Panc1 (cell line): ENCODE data around the gene GPR180. TPM values are rescaled to one million over a fixed set of nuclear protein-coding genes. Genes with fewer than 3 reads are reported as not detected.

Experiments used
- ATAC-seq: fragments of 200-7000 bp; cut with Tn5 transposase; 2 replicates; pipeline ENCODE4 v1.9.1; 2020; ENCODE audit warnings: mild to moderate bottlenecking, moderate library complexity
- BruUV-seq: library from RNA; stranded (reverse); fragments of 400-500 nt; replicated peaks from 2 replicates; lab custom pipeline; 2021; lab: Mats Ljungman, UMichigan
- CTCF ChIA-PET: fragments of 300-600 bp; sonication (Branson Sonifier 250); formaldehyde crosslinking; loops from one replicate; lab custom pipeline; 2022; ENCODE audit warnings: antibody characterized with exemption; lab: Charles Lee
- POLR2A ChIA-PET: fragments of 300-600 bp; sonication (Branson Sonifier 250); formaldehyde crosslinking; loops from one replicate; lab custom pipeline; 2022; ENCODE audit warnings: antibody characterized with exemption; lab: Charles Lee
- DNase-seq: peaks from one replicate; pipeline ENCODE4 v3.0.0-alpha.2; 2010; ENCODE audit warnings: low read depth, low spot score
- H3K27ac ChIP-seq: 2 replicates; pipeline ENCODE4 v1.5.1; 2011; ENCODE audit warnings: mild to moderate bottlenecking, low read length, inconsistent platforms
- H3K27me3 ChIP-seq: fragments of 200-500 bp; sonication (Bioruptor generic); 2 replicates; pipeline ENCODE4 v1.6.0; 2014; ENCODE audit warnings: low read length, inconsistent platforms; ENCODE audit not compliant: control insufficient read depth, insufficient read depth
- H3K36me3 ChIP-seq: fragments of 200-500 bp; sonication (Bioruptor generic); 2 replicates; pipeline ENCODE4 v1.5.1; 2014; ENCODE audit warnings: inconsistent platforms, mild to moderate bottlenecking, low read length, moderate library complexity; ENCODE audit not compliant: control insufficient read depth, insufficient read depth
- H3K4me1 ChIP-seq: 2 replicates; pipeline ENCODE4 v1.5.1; 2011; ENCODE audit warnings: inconsistent platforms, mild to moderate bottlenecking, low read length, moderate library complexity; ENCODE audit not compliant: control insufficient read depth, insufficient read depth
- H3K4me3 ChIP-seq, 2 experiments: 2 replicates each; pipeline ENCODE4 v1.5.1; 2011 to 2012; ENCODE audit warnings: low read depth in 2 of 2, low read length in 2 of 2, mild to moderate bottlenecking in 2 of 2, inconsistent platforms in 1 of 2, moderate library complexity in 1 of 2
- H3K9me3 ChIP-seq: fragments of 200-500 bp; sonication (Bioruptor generic); 2 replicates; pipeline ENCODE4 v1.5.1; 2014; ENCODE audit warnings: low read depth, mild to moderate bottlenecking, inconsistent platforms, low read length, moderate library complexity; ENCODE audit not compliant: control insufficient read depth, insufficient read depth
- POLR2AphosphoS5 ChIP-seq: IDR thresholded peaks from 2 replicates; pipeline ENCODE4 v1.6.1; 2012; ENCODE audit warnings: mild to moderate bottlenecking, low read depth, low read length, moderate library complexity
- REST ChIP-seq, 2 experiments: IDR thresholded peaks; 2 replicates each; pipeline ENCODE4 v1.6.1; 2011 to 2012; ENCODE audit warnings: low read depth in 2 of 2, control low read depth in 1 of 2, low read length in 1 of 2, mild to moderate bottlenecking in 1 of 2, moderate library complexity in 1 of 2; ENCODE audit not compliant: insufficient read depth in 1 of 2
- SIN3A ChIP-seq: IDR thresholded peaks from 2 replicates; pipeline ENCODE4 v1.6.1; 2012; ENCODE audit warnings: low read depth, mild to moderate bottlenecking, low read length, moderate library complexity, borderline replicate concordance; ENCODE audit not compliant: insufficient read depth
- TCF7L2 ChIP-seq: IDR thresholded peaks from 2 replicates; pipeline ENCODE4 v1.6.1; 2011; ENCODE audit warnings: mild to moderate bottlenecking, low read depth, low read length, inconsistent platforms
- in situ Hi-C: cut with HindIII; loops from 2 replicates; pipeline ENCODE4 v1.10.0; 2016; ENCODE audit warnings: low sequenced_read_pairs, low pct_unique_long_range_greater_than_20kb
- intact Hi-C: fragments of 100-400 bp; cut with micrococcal nuclease; formaldehyde crosslinking; loops from one replicate; pipeline ENCODE4 v1.10.0; 2022; ENCODE audit not compliant: unreplicated experiment
- total RNA-seq: library from RNA; stranded (reverse); gene quantifications from one replicate; pipeline ENCODE4 v1.2.1, GENCODE V29; 2021; ENCODE audit not compliant: unreplicated experiment
- TF ChIP-seq, protein P1 (sequence below): fragments of 450-650 bp; IDR thresholded peaks from 2 replicates; pipeline ENCODE4 v1.5.1; 2017; ENCODE audit warnings: mild to moderate bottlenecking

Gene GPR180
- total RNA-seq, 1 experiment from 2014 or later = 7.1 TPM

DNA sequence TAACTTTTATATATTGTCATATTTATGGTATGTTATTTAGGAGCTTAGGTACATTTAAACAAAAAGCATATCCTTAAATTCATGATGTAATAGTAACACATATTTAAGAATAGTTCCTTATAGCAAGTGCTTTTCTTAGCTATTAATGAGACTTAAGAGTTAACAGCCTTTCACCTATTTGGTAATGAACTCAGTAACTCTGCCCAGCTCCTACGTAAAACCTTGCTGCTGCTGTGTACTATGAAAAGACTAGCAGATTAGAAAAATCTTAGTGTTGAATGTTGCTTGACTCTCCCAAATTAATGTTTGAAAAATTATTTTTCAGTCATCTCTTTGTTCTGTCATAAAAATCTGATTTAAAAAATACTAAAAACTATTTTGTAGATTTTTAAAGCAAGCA lies 6.9 kb downstream of the GPR180 start:
- in situ Hi-C loops = no loop called here
- H3K27me3 ChIP-seq = no peaks in the 10 kb centered on the region
- TF ChIP-seq REST (IDR thresholded peaks at IDR 0.05; ENCODE audit: insufficient read depth in 1 of 2, low read depth in 2 of 2, low read length in 1 of 2) (no peak), SIN3A (no peak), POLR2AphosphoS5 (no peak), TCF7L2 (no peak)
- TF ChIP-seq, protein P1, sequence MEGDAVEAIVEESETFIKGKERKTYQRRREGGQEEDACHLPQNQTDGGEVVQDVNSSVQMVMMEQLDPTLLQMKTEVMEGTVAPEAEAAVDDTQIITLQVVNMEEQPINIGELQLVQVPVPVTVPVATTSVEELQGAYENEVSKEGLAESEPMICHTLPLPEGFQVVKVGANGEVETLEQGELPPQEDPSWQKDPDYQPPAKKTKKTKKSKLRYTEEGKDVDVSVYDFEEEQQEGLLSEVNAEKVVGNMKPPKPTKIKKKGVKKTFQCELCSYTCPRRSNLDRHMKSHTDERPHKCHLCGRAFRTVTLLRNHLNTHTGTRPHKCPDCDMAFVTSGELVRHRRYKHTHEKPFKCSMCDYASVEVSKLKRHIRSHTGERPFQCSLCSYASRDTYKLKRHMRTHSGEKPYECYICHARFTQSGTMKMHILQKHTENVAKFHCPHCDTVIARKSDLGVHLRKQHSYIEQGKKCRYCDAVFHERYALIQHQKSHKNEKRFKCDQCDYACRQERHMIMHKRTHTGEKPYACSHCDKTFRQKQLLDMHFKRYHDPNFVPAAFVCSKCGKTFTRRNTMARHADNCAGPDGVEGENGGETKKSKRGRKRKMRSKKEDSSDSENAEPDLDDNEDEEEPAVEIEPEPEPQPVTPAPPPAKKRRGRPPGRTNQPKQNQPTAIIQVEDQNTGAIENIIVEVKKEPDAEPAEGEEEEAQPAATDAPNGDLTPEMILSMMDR = no peak
- DNase-seq = no peak
- no peaks in the 10 kb centered on the region for H3K9me3 ChIP-seq
- ChIA-PET POLR2A (no interaction called here), CTCF (no interaction called here)
- intact Hi-C loops = no loop called here
- H3K4me3 ChIP-seq = no peak overlapping the region
- H3K36me3 ChIP-seq = peaks cover 41% of the 10 kb centered on the region
- H3K4me1 ChIP-seq = no peaks in the 10 kb centered on the region
- no TSS peak for BruUV-seq
- no peak for ATAC-seq
- H3K27ac ChIP-seq = no peak overlapping the region

- in situ Hi-C loops = no loop called here
- POLR2A ChIA-PET = no interaction called here
Observed at GRCh38 chr13:94609196-94609595, 7.5 kb downstream of the GPR180 start.

More at GRCh38 chr13:94609196-94609595, 7.5 kb downstream of the GPR180 start:
- no peak for ATAC-seq
- Histone ChIP-seq H3K9me3 (no peaks in the 10 kb centered on the region), H3K4me3 (no peak overlapping the region), H3K4me1 (no peaks in the 10 kb centered on the region), H3K36me3 (peaks cover 41% of the 10 kb centered on the region), H3K27me3 (no peaks in the 10 kb centered on the region), H3K27ac (no peak overlapping the region)
- BruUV-seq = no TSS peak
- CTCF ChIA-PET = no interaction called here
- intact Hi-C loops = no loop called here
- TF ChIP-seq, protein P1 = no peak
- TF ChIP-seq POLR2AphosphoS5 (no peak), TCF7L2 (no peak), SIN3A (no peak), REST (IDR thresholded peaks at IDR 0.05; ENCODE audit: insufficient read depth in 1 of 2, low read depth in 2 of 2, low read length in 1 of 2) (no peak)
- DNase-seq = no peak
